ENCODE measurements around the gene SPATA2L. TPM values are rescaled to one million over a fixed set of nuclear protein-coding genes. Genes with fewer than 3 reads are reported as not detected.
"Not testable (repeated sequence)": the region's sequence is repeated elsewhere in the genome, so short reads cannot be mapped to it uniquely, and the experiment has no call there.

SPATA2L gene
- total RNA-seq, 2 experiments from 2014 or later: 2.6 to 3.3 TPM

- ATAC-seq (no peak), DNase-seq (no peak)
- Mint-ChIP-seq H3K4me1 (ENCODE audit: low read depth) (peaks cover 20% of the 10 kb centered on the region), H3K27ac (no peak overlapping the region), H3K36me3 (ENCODE audit: low read depth) (peaks cover 30% of the 10 kb centered on the region), H3K27me3 (no peaks in the 10 kb centered on the region), H3K9me3 (no peaks in the 10 kb centered on the region), H3K4me3 (no peak overlapping the region)
- ChIA-PET CTCF (interaction anchor here (1.1 kb wide), 1 partner anchor 9 kb away, joined by 3 read pairs; no protein-coding TSS in a partner anchor), POLR2A (no interaction called here)
- no peak for TF ChIP-seq CTCF (IDR thresholded peaks at IDR 0.05)
- intact Hi-C loops (cut with micrococcal nuclease): no loop called here
These were observed 10.1 kb downstream of the SPATA2L start for GRCh38 chr16:89691231-89691985.

- no peaks in the 10 kb centered on the region for H3K27me3 Mint-ChIP-seq
- TF ChIP-seq CTCF (IDR thresholded peaks at IDR 0.05): no peak
- H3K4me1 Mint-ChIP-seq (ENCODE audit: low read depth): peaks cover 14% of the 10 kb centered on the region
- H3K36me3 Mint-ChIP-seq (ENCODE audit: low read depth): peaks cover 31% of the 10 kb centered on the region
- no peak overlapping the region for H3K4me3 Mint-ChIP-seq
- no peaks in the 10 kb centered on the region for H3K9me3 Mint-ChIP-seq
- intact Hi-C loops (cut with micrococcal nuclease): no loop called here
- ATAC-seq (no peak), DNase-seq (no peak)
- ChIA-PET POLR2A (interaction anchor here (0.7 kb wide), 1 partner anchor 9 kb away, joined by 3 read pairs; no protein-coding TSS in a partner anchor), CTCF (no interaction called here)
- no peak overlapping the region for H3K27ac Mint-ChIP-seq
These were observed 11.1 kb downstream of the SPATA2L start for GRCh38 chr16:89690392-89690901.

- peaks cover 13% of the 10 kb centered on the region for H3K4me1 Mint-ChIP-seq (ENCODE audit: low read depth)
- H3K9me3 Mint-ChIP-seq; intact Hi-C loops (cut with micrococcal nuclease); ATAC-seq; DNase-seq; H3K4me3 Mint-ChIP-seq; H3K27ac Mint-ChIP-seq; H3K27me3 Mint-ChIP-seq: not testable (repeated sequence)
- POLR2A ChIA-PET: interaction anchor here (0.7 kb wide), 1 partner anchor 10 kb away, joined by 3 read pairs; no protein-coding TSS in a partner anchor
- peaks cover 31% of the 10 kb centered on the region for H3K36me3 Mint-ChIP-seq (ENCODE audit: low read depth)
- CTCF ChIA-PET: interaction anchor here (0.7 to 2.3 kb wide), 2 partner anchors 11 to 47 kb away, joined by 3 to 9 read pairs; no protein-coding TSS in a partner anchor
These were observed 11.9 kb downstream of the SPATA2L start for GRCh38 chr16:89689621-89690020.

- DNase-seq (no peak), ATAC-seq (no peak)
- CTCF ChIA-PET: interaction anchor here (0.7 to 2.3 kb wide), 3 partner anchors 10 to 46 kb away, joined by 3 to 9 read pairs (median 4); no protein-coding TSS in a partner anchor
- Mint-ChIP-seq H3K27me3 (no peaks in the 10 kb centered on the region), H3K36me3 (ENCODE audit: low read depth) (peaks cover 32% of the 10 kb centered on the region), H3K4me3 (no peak overlapping the region), H3K27ac (no peak overlapping the region), H3K9me3 (no peaks in the 10 kb centered on the region), H3K4me1 (ENCODE audit: low read depth) (peaks cover 13% of the 10 kb centered on the region)
- POLR2A ChIA-PET: interaction anchor here (0.7 to 1.6 kb wide), 2 partner anchors 12 to 43 kb away, joined by 3 to 7 read pairs; partner anchors contain the start of gene SPATA2L
- intact Hi-C loops (cut with micrococcal nuclease): no loop called here
- TF ChIP-seq CTCF (IDR thresholded peaks at IDR 0.05): no peak
These were observed 12.4 kb downstream of the SPATA2L start for GRCh38 chr16:89689142-89689541.

GRCh38 chr16:89688395-89688794 is 13.1 kb downstream of the SPATA2L start:
- CTCF ChIA-PET: interaction anchor here (1.3 to 2.3 kb wide), 3 partner anchors 11 to 18 kb away, joined by 4 to 9 read pairs (median 4); no protein-coding TSS in a partner anchor
- DNase-seq (no peak), ATAC-seq (no peak)
- Mint-ChIP-seq H3K27ac (no peak overlapping the region), H3K4me1 (ENCODE audit: low read depth) (peaks cover 13% of the 10 kb centered on the region), H3K27me3 (no peaks in the 10 kb centered on the region), H3K9me3 (no peaks in the 10 kb centered on the region), H3K36me3 (ENCODE audit: low read depth) (peaks cover 24% of the 10 kb centered on the region), H3K4me3 (peak overlapping the region; percentile 87)
- no peak for TF ChIP-seq CTCF (IDR thresholded peaks at IDR 0.05)
- POLR2A ChIA-PET: interaction anchor here (0.6 to 1.6 kb wide), 3 partner anchors 11 to 25 kb away, joined by 3 to 7 read pairs (median 4); partner anchors contain the start of gene SPATA2L
- intact Hi-C loops (cut with micrococcal nuclease): no loop called here

Measured in activated CD8-positive, alpha-beta T cell treated with anti-CD3 and anti-CD28 coated beads for 36 hours (primary cell).